Uterus (tissue), 2 donors: ENCODE measurements around the gene SLC5A4.

ENCODE experiments used
- CTCF ChIP-seq, 4 experiments: fragments of 200-600 bp in 2 of 4; fragments of 450-650 bp in 2 of 4; sonication (generic) in 2 of 4; IDR thresholded peaks; one replicate each; pipeline ENCODE4 v1.5.1; 2016 to 2019; ENCODE audit warnings: antibody characterized with exemption in 4 of 4, mild to moderate bottlenecking in 2 of 4, moderate library complexity in 1 of 4
- POLR2A ChIP-seq, 2 donors: fragments of 450-650 bp; IDR thresholded peaks; one replicate each; pipeline ENCODE4 v1.6.1; 2016; ENCODE audit warnings: antibody characterized with exemption in 2 of 2, mild to moderate bottlenecking in 1 of 2, moderate library complexity in 1 of 2

- TF ChIP-seq CTCF (IDR thresholded peaks at IDR 0.05) = no peak
- TF ChIP-seq POLR2A (IDR thresholded peaks at IDR 0.05) = no peak
Observed at GRCh38 chr22:32232191-32232830, 22.8 kb downstream of the SLC5A4 start.
